ENCODE data around the gene PLSCR3. TPM values are rescaled to one million over a fixed set of nuclear protein-coding genes. Genes with fewer than 3 reads are reported as not detected.

PLSCR3 gene
- total and polyA plus RNA-seq, 3 experiments from 2014 or later, result 79.1 to 152 (median 81.6) TPM

DNA sequence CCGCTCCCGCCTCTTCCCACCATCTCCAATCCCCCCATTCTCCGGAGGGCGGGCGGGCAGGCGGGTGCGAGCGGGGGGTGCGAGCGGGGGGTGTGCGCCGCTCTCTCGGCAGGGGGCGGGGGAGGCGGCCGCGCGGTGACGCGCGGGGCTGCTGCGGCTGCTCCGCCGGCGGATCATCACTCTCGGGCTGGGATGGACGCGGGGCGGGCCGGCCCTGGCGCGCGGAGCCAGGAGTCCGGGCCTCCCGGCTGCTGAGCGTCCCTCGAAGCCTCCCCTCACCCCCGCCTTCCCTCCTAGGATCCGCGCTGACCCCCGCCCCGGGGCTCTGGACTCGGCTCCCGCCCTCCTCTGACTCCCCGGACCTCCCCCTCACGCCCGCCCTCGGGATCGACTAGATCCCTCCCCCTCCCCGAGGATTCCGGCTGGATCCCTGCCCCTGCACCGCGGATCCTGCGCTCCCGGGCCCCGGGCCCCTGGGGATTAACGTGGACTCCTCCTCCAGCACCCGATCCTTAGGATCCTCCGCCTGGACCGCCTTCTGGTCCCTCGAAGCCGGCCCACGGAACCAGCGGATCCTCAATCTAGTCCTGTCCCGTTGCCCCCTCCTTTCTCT is 10.5 kb upstream of the PLSCR3 start:
- H3K4me1 Mint-ChIP-seq, result peaks cover 17 to 41% (median 23%) of the 10 kb centered on the region in 3 donors
- CTCF ChIA-PET, result interaction anchor here (0.8 to 2.2 kb wide), 6 partner anchors 16 to 282 kb away, joined by 3 to 20 read pairs (median 5); partner anchors contain the start of genes ACAP1, TMEM102 and TP53
- Histone ChIP-seq H3K27ac (ENCODE audit: low read depth, low read length) (no peak overlapping the region), H3K9me3 (ENCODE audit: low read length) (no peaks in the 10 kb centered on the region), H3K36me3 (ENCODE audit: insufficient read depth, low read length) (no peaks in the 10 kb centered on the region), H3K4me1 (ENCODE audit: insufficient read depth, low read length) (peaks cover 16% of the 10 kb centered on the region), H3K4me3 (ENCODE audit: low read length) (peak overlapping the region; percentile 90), H3K27me3 (ENCODE audit: insufficient read depth, low read length, poor library complexity, severe bottlenecking) (no peaks in the 10 kb centered on the region)
- H3K27me3 Mint-ChIP-seq, result peaks cover 0 to 2% of the 10 kb centered on the region in 2 donors
- H3K27ac Mint-ChIP-seq, result peak overlapping the region; percentile 83 to 99 (median 96)
- peak overlapping the region; percentile 90 to 99 (median 97) for H3K4me3 Mint-ChIP-seq
- no peaks in the 10 kb centered on the region for H3K9me3 Mint-ChIP-seq
- H3K36me3 Mint-ChIP-seq, result peaks cover 0 to 5% (median 0%) of the 10 kb centered on the region in 3 donors
- POLR2A ChIA-PET, result interaction anchor here (0.5 to 1.5 kb wide), 13 partner anchors 11 to 281 kb away, joined by 3 to 16 read pairs (median 5); partner anchors contain the start of genes ACAP1, MPDU1, PLSCR3 and TMEM102
- DNase-seq, result peak in 3 of 5 donors; percentile 72 to 84 (median 73)

DNA sequence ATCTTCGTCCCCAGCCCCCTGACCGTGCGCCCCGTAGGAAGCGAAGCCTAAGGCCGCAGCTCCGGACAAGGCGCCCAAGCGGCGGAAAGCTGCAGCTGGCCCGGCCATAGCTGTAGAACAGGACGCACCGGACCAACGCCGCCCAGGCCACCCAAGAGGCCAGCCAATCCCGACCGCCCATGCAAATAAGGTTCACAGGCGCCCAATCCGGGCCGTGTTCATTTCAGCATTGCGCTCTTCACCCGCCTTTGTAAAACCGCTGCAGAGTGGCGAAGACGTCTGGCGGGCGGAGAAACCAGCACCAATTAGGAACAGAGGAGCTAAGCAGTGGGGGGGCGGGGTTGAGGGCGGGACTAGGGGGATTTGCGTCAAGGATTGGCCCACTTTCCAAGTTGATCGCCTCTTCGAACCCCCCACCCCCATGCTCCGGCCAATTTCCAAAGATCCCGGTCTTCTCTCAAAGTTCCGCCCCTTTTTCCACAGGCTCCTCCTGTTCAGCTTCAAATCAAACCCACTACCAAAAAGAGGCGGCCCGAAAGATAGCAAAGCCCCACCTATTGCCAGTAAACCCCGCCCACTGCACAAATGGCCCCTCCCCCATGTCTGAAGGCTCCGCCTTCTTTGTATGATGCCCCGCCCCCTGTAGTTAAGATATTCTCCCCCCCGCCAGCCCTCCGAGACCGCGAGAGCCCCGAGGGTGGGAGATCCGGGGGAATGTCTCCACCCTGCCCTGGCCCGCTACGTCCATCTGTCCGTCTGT is 9.8 kb upstream of the PLSCR3 start, which contains the start of gene TMEM256:
TMEM256 (minus strand) TSS at position 121 of the 760 bp plus-strand sequence; CDS start at position 108, 13 bp downstream.
- Mint-ChIP-seq H3K27ac (peak within 1 kb of the TSS; percentile 83 to 99 (median 96)), H3K9me3 (no peaks in the 10 kb centered on the region)
- CTCF ChIA-PET, result interaction anchor here (0.6 to 2.2 kb wide), 9 partner anchors 16 to 283 kb away, joined by 3 to 20 read pairs (median 4); partner anchors contain the start of genes ACAP1, TMEM102 and TP53

DNA sequence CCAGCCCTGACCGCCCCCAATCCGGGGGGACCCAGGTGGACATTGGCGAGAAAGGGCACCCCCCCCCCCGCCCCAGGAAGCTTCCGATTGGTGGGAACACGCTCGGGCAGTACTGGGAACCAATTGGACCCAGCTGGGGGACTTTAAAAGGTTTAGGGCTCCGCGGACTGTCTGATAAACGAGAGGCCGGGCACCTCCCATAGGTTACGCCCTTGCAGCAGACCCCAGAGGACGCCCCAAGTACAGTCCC is 9.3 kb upstream of the PLSCR3 start:
- H3K4me1 ChIP-seq (ENCODE audit: insufficient read depth, low read length), result peaks cover 16% of the 10 kb centered on the region
- H3K9me3 ChIP-seq (ENCODE audit: low read length), result no peaks in the 10 kb centered on the region
- DNase-seq, result no peak
- Mint-ChIP-seq H3K9me3 (no peaks in the 10 kb centered on the region), H3K27ac (peak overlapping the region; percentile 83 to 99 (median 96)), H3K4me3 (peak overlapping the region; percentile 90 to 99 (median 97)), H3K4me1 (peaks cover 17 to 34% (median 18%) of the 10 kb centered on the region in 3 donors), H3K36me3 (peaks cover 0 to 5% (median 0%) of the 10 kb centered on the region in 3 donors), H3K27me3 (peaks cover 0 to 2% of the 10 kb centered on the region in 2 donors)
- POLR2A ChIA-PET, result interaction anchor here (0.6 to 1.6 kb wide), 13 partner anchors 10 to 926 kb away, joined by 3 to 16 read pairs (median 5); partner anchors contain the start of genes ACAP1, DVL2, PLSCR3 and TMEM102
- peak overlapping the region; percentile 67 for H3K27ac ChIP-seq (ENCODE audit: low read depth, low read length)
- CTCF ChIA-PET, result interaction anchor here (0.6 to 2.2 kb wide), 7 partner anchors 27 to 283 kb away, joined by 3 to 20 read pairs (median 5); partner anchors contain the start of genes ACAP1, TMEM102 and TP53
- no peaks in the 10 kb centered on the region for H3K36me3 ChIP-seq (ENCODE audit: insufficient read depth, low read length)
- H3K4me3 ChIP-seq (ENCODE audit: low read length), result peak overlapping the region; percentile 90
- no peaks in the 10 kb centered on the region for H3K27me3 ChIP-seq (ENCODE audit: insufficient read depth, low read length, poor library complexity, severe bottlenecking)

More for the DNA sequence above, 9.8 kb upstream of the PLSCR3 start, which contains the start of gene TMEM256:
- Mint-ChIP-seq H3K36me3 (peaks cover 0 to 5% (median 0%) of the 10 kb centered on the region in 3 donors), H3K4me3 (peak within 1 kb of the TSS; percentile 90 to 99 (median 97)), H3K27me3 (peaks cover 0 to 2% of the 10 kb centered on the region in 2 donors), H3K4me1 (peaks cover 17 to 36% (median 21%) of the 10 kb centered on the region in 3 donors)
- POLR2A ChIA-PET, result interaction anchor here (0.5 to 1.6 kb wide), 15 partner anchors 10 to 925 kb away, joined by 3 to 16 read pairs (median 4); partner anchors contain the start of genes ACAP1, DVL2, PLSCR3 and TMEM102
- peak within 1 kb of the TSS; percentile 90 for H3K4me3 ChIP-seq (ENCODE audit: low read length)
- no peaks in the 10 kb centered on the region for H3K36me3 ChIP-seq (ENCODE audit: insufficient read depth, low read length)
- H3K9me3 ChIP-seq (ENCODE audit: low read length), result no peaks in the 10 kb centered on the region
- DNase-seq, result peak; percentile 91 to 97 (median 95)
- peaks cover 16% of the 10 kb centered on the region for H3K4me1 ChIP-seq (ENCODE audit: insufficient read depth, low read length)
- H3K27ac ChIP-seq (ENCODE audit: low read depth, low read length), result peak within 1 kb of the TSS; percentile 67
- no peaks in the 10 kb centered on the region for H3K27me3 ChIP-seq (ENCODE audit: insufficient read depth, low read length, poor library complexity, severe bottlenecking)

DNA sequence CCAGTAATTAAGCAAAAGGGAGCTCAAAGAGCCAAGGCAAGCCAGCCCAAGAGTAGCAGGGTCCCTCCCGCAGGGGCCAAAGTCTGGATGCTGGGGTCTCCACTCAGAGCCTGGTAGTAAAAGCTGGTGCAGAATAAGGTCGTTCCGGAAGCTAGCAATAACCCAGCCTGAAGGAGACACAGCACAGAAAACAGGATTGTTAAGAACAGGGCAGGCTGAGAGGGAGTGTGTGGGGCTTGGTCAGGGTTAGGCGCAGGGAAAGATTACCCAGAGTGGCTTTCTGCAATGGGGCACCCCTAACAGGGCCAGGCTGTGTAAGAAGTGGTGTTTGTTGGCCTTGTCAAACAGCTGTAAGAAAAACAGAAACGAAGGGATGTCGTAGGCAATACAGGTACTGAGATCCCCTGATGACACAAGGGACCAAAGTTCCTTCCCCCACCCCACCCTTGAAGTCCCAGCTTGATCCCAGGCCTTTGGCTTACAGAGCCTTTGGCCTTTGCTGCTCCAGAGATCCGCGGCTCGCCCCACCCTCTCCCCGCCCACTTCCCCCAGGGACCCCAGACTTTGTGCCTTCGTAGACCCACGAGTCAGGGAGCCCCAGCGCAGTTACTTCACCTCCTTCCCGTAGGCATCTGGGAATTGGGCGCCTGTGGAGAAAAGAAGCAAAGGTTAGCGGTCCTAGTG is 8.9 kb upstream of the PLSCR3 start:
- Histone ChIP-seq H3K36me3 (ENCODE audit: insufficient read depth, low read length) (no peaks in the 10 kb centered on the region), H3K4me3 (ENCODE audit: low read length) (peak overlapping the region; percentile 90), H3K4me1 (ENCODE audit: insufficient read depth, low read length) (peaks cover 16% of the 10 kb centered on the region), H3K27ac (ENCODE audit: low read depth, low read length) (peak overlapping the region; percentile 67), H3K27me3 (ENCODE audit: insufficient read depth, low read length, poor library complexity, severe bottlenecking) (no peaks in the 10 kb centered on the region), H3K9me3 (ENCODE audit: low read length) (no peaks in the 10 kb centered on the region)
- ChIA-PET POLR2A (interaction anchor here (0.7 to 1.6 kb wide), 9 partner anchors 9 to 284 kb away, joined by 3 to 16 read pairs (median 5); partner anchors contain the start of genes ACAP1, DVL2, PLSCR3 and TMEM102), CTCF (interaction anchor here (0.7 to 2.2 kb wide), 8 partner anchors 9 to 690 kb away, joined by 3 to 20 read pairs (median 5); partner anchors contain the start of genes ACAP1, PLSCR3, TMEM102 and TP53)
- H3K27me3 Mint-ChIP-seq, result peaks cover 0 to 2% of the 10 kb centered on the region in 2 donors
- H3K27ac Mint-ChIP-seq, result peak overlapping the region; percentile 83 to 99 (median 96)
- peak overlapping the region; percentile 90 to 99 (median 97) for H3K4me3 Mint-ChIP-seq
- DNase-seq, result peak in 3 of 5 donors; percentile 17 to 28 (median 26)
- peaks cover 0 to 5% (median 0%) of the 10 kb centered on the region in 3 donors for H3K36me3 Mint-ChIP-seq
- peaks cover 17 to 34% (median 18%) of the 10 kb centered on the region in 3 donors for H3K4me1 Mint-ChIP-seq
- no peaks in the 10 kb centered on the region for H3K9me3 Mint-ChIP-seq

DNA sequence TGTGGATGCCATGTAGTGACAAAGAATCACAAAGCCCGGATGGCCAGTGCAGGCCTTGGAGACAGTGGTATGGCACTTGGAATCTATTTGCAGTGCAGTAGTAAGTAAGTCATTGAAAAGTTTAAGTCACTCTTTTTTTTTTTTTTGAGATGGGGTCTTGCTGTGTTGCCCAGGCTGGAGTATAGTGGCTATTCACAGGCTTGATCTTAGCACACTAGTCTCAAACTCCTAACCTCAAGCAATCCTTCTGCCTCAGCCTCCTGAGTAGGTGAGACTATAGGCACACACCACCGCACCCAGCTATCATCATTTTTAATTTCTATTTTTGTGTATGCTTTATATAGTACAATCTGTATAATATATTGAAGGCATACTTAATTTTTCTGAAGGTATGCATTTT is 4.3 kb upstream of the PLSCR3 start:
- no peak for DNase-seq
- no peaks in the 10 kb centered on the region for H3K9me3 Mint-ChIP-seq
- H3K36me3 ChIP-seq (ENCODE audit: insufficient read depth, low read length), result no peaks in the 10 kb centered on the region
- POLR2A ChIA-PET, result no interaction called here
- H3K4me1 Mint-ChIP-seq, result peaks cover 14 to 26% (median 14%) of the 10 kb centered on the region in 3 donors
- H3K4me3 ChIP-seq (ENCODE audit: low read length), result no peak overlapping the region
- H3K4me3 Mint-ChIP-seq, result peak overlapping the region in 1 of 7 donors; percentile 52
- no peaks in the 10 kb centered on the region for H3K27me3 ChIP-seq (ENCODE audit: insufficient read depth, low read length, poor library complexity, severe bottlenecking)
- H3K36me3 Mint-ChIP-seq, result peaks cover 0 to 6% (median 0%) of the 10 kb centered on the region in 3 donors
- H3K27ac Mint-ChIP-seq, result no peak overlapping the region
- no peak overlapping the region for H3K27ac ChIP-seq (ENCODE audit: low read depth, low read length)
- H3K4me1 ChIP-seq (ENCODE audit: insufficient read depth, low read length), result peaks cover 13% of the 10 kb centered on the region
- no peaks in the 10 kb centered on the region for H3K27me3 Mint-ChIP-seq
- no peaks in the 10 kb centered on the region for H3K9me3 ChIP-seq (ENCODE audit: low read length)
- CTCF ChIA-PET, result interaction anchor here (1.1 to 2.1 kb wide), 3 partner anchors 37 to 43 kb away, joined by 3 to 10 read pairs (median 4); partner anchors contain the start of gene TMEM102

DNA sequence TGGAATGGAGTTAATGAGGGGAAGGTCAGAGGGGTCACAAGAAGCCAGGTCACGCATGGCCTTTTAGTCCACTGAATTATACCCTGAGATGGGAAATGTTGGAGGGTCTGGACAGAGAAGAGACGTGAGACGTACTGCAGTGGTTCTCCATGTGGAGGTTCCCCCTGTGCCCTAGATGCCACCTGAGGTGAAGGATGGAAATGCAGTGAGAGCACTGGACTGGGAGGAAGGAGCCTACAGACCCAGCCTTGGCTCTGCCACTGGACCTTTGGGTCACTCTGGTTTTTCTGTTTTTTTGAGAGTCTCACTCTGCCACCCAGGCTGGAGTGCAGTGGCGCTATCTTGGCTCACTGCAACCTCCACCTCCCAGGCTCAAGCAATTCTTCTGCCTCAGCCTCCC is 1.8 kb upstream of the PLSCR3 start:
- Histone ChIP-seq H3K36me3 (ENCODE audit: insufficient read depth, low read length) (peaks cover 13% of the 10 kb centered on the region), H3K9me3 (ENCODE audit: low read length) (no peaks in the 10 kb centered on the region), H3K27me3 (ENCODE audit: insufficient read depth, low read length, poor library complexity, severe bottlenecking) (no peaks in the 10 kb centered on the region), H3K4me1 (ENCODE audit: insufficient read depth, low read length) (peaks cover 26% of the 10 kb centered on the region), H3K27ac (ENCODE audit: low read depth, low read length) (no peak overlapping the region), H3K4me3 (ENCODE audit: low read length) (no peak overlapping the region)
- ChIA-PET POLR2A (interaction anchor here (0.7 kb wide), 1 partner anchor 163 kb away, joined by 3 read pairs; no protein-coding TSS in a partner anchor), CTCF (no interaction called here)
- H3K9me3 Mint-ChIP-seq, result no peaks in the 10 kb centered on the region
- peaks cover 0 to 22% (median 0%) of the 10 kb centered on the region in 3 donors for H3K36me3 Mint-ChIP-seq
- H3K4me1 Mint-ChIP-seq, result peaks cover 20 to 36% (median 21%) of the 10 kb centered on the region in 3 donors
- peak in 1 of 5 donors; percentile 20 for DNase-seq
- H3K27me3 Mint-ChIP-seq, result no peaks in the 10 kb centered on the region
- H3K27ac Mint-ChIP-seq, result peak overlapping the region in 3 of 8 donors; percentile 47 to 76 (median 70)
- peak overlapping the region in 6 of 7 donors; percentile 11 to 78 (median 48) for H3K4me3 Mint-ChIP-seq

Data from CD8-positive, alpha-beta memory T cell (primary cell).